Measurements from ENCODE around the gene ALDH2.

DNA sequence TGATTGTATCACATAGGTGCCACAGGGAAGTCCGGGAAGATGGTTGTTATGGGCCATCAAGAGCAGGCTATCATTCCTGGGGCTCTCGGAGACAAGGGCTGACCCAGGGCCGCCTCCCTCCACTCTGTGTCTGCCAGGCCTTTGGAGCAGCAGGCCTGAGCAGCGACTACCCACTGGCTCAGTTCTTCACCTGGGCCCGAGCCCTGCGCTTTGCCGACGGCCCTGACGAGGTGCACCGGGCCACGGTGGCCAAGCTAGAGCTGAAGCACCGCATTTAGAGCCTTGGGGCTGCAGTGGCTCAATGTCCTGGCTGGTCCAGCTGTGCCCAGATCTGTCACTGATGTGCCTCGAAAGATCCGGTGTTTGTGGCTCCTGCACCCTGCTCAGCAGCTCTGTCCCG is 10.5 kb upstream of the ALDH2 start:
- no peak for TF ChIP-seq EZH2 (IDR thresholded peaks at IDR 0.05; ENCODE audit: insufficient read depth, poor library complexity, severe bottlenecking)
- TF ChIP-seq EZH2phosphoT487 (IDR thresholded peaks at IDR 0.05; ENCODE audit: insufficient read depth, low read depth), result no peak

Measured in GM23248 (cell line).